Measurements from ENCODE around the gene GRAMD1A. TPM values are rescaled to one million over a fixed set of nuclear protein-coding genes. Genes with fewer than 3 reads are reported as not detected.
A peak's percentile ranks its signal among the peaks of the same experiment; 100 is the strongest.
"Not testable (repeated sequence)": the region's sequence is repeated elsewhere in the genome, so short reads cannot be mapped to it uniquely, and the experiment has no call there.

GRAMD1A gene
- polyA plus RNA-seq, 1 of the 3 experiments (the other 2 are of a cell fraction), result 81.9 TPM

GRCh38 chr19:35014774-35015173 lies 14.7 kb downstream of the GRAMD1A start:
- CTCF ChIA-PET, result interaction anchor here (1.2 to 3.0 kb wide), 5 partner anchors 14 to 176 kb away, joined by 3 to 15 read pairs (median 12); partner anchors contain the start of gene SCN1B
- WGBS (ENCODE audit: low lambda C conversion rate), result 94% methylated on average over 4 of the region's 4 CpGs

GRCh38 chr19:35015270-35015953 lies 15.3 kb downstream of the GRAMD1A start:
- DNase-seq, result peak; percentile 23
- Histone ChIP-seq H3K79me2 (ENCODE audit: insufficient read depth) (no peaks in the 10 kb centered on the region), H3K4me2 (no peak overlapping the region), H3K9me2 (no peaks in the 10 kb centered on the region), H3K4me1 (ENCODE audit: control insufficient read depth in 1 of 2, insufficient read depth in 2 of 2, low read depth in 1 of 2, low read length in 1 of 2) (peaks cover 0 to 5% of the 10 kb centered on the region in 2 experiments; a peak in 1 of 4 replicates), H3K9me3 (no peaks in the 10 kb centered on the region), H3K36me3 (replicated peaks in 1 of 2; ENCODE audit: control insufficient read depth in 1 of 2, insufficient read depth in 2 of 2, low read length in 1 of 2) (peaks cover 36 to 58% of the 10 kb centered on the region in 2 experiments), H3K9ac (no peak overlapping the region), H3K4me3 (ENCODE audit: low read depth in 2 of 2, low read length in 1 of 2) (no peak overlapping the region), H2AFZ (ENCODE audit: low read depth) (no peak overlapping the region), H3K27me3 (ENCODE audit: insufficient read depth) (no peaks in the 10 kb centered on the region), H3F3A (replicated peaks; ENCODE audit: insufficient read depth) (no peaks in the 10 kb centered on the region), H4K20me1 (ENCODE audit: insufficient read depth) (no peaks in the 10 kb centered on the region), H3K27ac (ENCODE audit: low read depth in 2 of 2, low read length in 1 of 2) (no peak overlapping the region)
- TF ChIP-seq SIN3A (IDR thresholded peaks at IDR 0.05; ENCODE audit: borderline replicate concordance, low read depth, low read length), result no peak
- no peak for TF ChIP-seq FOXJ3 (CRISPR knock-in tag; IDR thresholded peaks at IDR 0.05)
- TF ChIP-seq RFX5 (IDR thresholded peaks at IDR 0.05; ENCODE audit: low read length), result no peak
- no peak for TF ChIP-seq YY1 (IDR thresholded peaks at IDR 0.05; ENCODE audit: low read depth)
- no peak for TF ChIP-seq MAX (IDR thresholded peaks at IDR 0.05; ENCODE audit: low read depth)
- no peak for TF ChIP-seq RCOR1 (IDR thresholded peaks at IDR 0.05; ENCODE audit: low read length)
- no peak for TF ChIP-seq NRF1 (IDR thresholded peaks at IDR 0.05; ENCODE audit: low read depth, low read length)
- TF ChIP-seq JUND (IDR thresholded peaks at IDR 0.05), result no peak
- no peak for TF ChIP-seq MXI1 (IDR thresholded peaks at IDR 0.05; ENCODE audit: low read depth, low read length)
- no peak for TF ChIP-seq REST (IDR thresholded peaks at IDR 0.05; ENCODE audit: low read depth, low read length)
- no peak for TF ChIP-seq GABPA (IDR thresholded peaks at IDR 0.05; ENCODE audit: low read depth)
- no peak for TF ChIP-seq USF1 (IDR thresholded peaks at IDR 0.05; ENCODE audit: borderline replicate concordance, low read depth)
- no peak for TF ChIP-seq TCF12 (IDR thresholded peaks at IDR 0.05)
- TF ChIP-seq PBX3 (IDR thresholded peaks at IDR 0.05), result no peak
- no peak for TF ChIP-seq SMC3 (IDR thresholded peaks at IDR 0.05; ENCODE audit: low read depth, low read length)
- POLR2A ChIA-PET, result no interaction called here
- CTCF ChIA-PET, result interaction anchor here (1.6 to 3.0 kb wide), 3 partner anchors 29 to 42 kb away, joined by 4 to 13 read pairs (median 11); no protein-coding TSS in a partner anchor
- 92% methylated on average over 14 of the region's 16 CpGs for WGBS (ENCODE audit: low lambda C conversion rate)

More at GRCh38 chr19:35014774-35015173, 14.7 kb downstream of the GRAMD1A start:
- H3K27ac ChIP-seq (ENCODE audit: low read depth in 2 of 2, low read length in 1 of 2); H3K9me2 ChIP-seq; H3K79me2 ChIP-seq (ENCODE audit: insufficient read depth); H3K9me3 ChIP-seq; H3K4me1 ChIP-seq (ENCODE audit: control insufficient read depth in 1 of 2, insufficient read depth in 2 of 2, low read depth in 1 of 2, low read length in 1 of 2); H3F3A ChIP-seq (replicated peaks; ENCODE audit: insufficient read depth); H3K27me3 ChIP-seq (ENCODE audit: insufficient read depth); H3K9ac ChIP-seq; H4K20me1 ChIP-seq (ENCODE audit: insufficient read depth); DNase-seq; H3K4me3 ChIP-seq (ENCODE audit: low read depth in 2 of 2, low read length in 1 of 2); H2AFZ ChIP-seq (ENCODE audit: low read depth); POLR2A ChIA-PET; H3K4me2 ChIP-seq: not testable (repeated sequence)
- peaks cover 36 to 63% of the 10 kb centered on the region in 2 experiments for H3K36me3 ChIP-seq (replicated peaks in 1 of 2; ENCODE audit: control insufficient read depth in 1 of 2, insufficient read depth in 2 of 2, low read length in 1 of 2)

Measured in SK-N-SH (cell line).